Measurements from ENCODE around the gene ATOX1. TPM values are rescaled to one million over a fixed set of nuclear protein-coding genes. Genes with fewer than 3 reads are reported as not detected.
A peak's percentile ranks its signal among the peaks of the same experiment; 100 is the strongest.

Gene ATOX1
- total RNA-seq, 2 experiments from 2014 or later = 58.2 to 92.5 TPM

DNA sequence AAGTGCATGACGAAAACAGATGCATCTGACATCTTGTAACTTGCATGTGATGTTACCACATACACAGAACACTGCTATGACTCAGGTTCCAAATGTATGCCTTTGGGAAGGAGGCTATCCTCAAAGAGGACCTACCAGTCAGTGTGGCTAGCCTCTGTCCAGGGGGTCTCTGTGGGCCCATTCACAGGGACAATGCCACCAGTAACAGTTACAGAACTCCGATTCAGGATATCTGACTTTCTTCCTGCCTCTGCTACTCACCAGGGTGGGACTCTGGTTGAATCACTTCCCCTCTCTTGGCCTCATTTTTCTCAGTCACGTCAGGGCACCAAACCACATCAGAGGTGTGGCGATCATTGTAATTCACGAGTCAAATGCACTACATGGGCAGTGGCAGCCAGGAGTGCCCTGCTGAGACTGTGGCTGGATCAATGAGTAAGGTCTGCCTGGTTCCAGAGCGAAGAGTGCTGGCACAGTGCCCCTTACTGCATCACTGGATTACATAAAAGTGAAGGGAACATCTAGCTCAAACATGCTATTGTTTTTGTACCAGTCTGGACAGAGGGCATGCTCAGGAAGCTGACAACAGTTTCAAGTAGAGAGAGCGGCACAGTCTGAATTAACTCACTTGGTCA lies 13.2 kb downstream of the ATOX1 start:
- Histone ChIP-seq H3K79me2 (ENCODE audit: insufficient read depth, low read depth, low read length) (no peaks in the 10 kb centered on the region), H2AFZ (ENCODE audit: low read length) (no peak overlapping the region), H3K27ac (ENCODE audit: low read depth, low read length, poor library complexity, severe bottlenecking) (no peak overlapping the region), H3K36me3 (ENCODE audit: insufficient read depth, low read length) (peaks cover 41% of the 10 kb centered on the region), H3K9me3 (ENCODE audit: low read length) (no peaks in the 10 kb centered on the region), H3K4me1 (ENCODE audit: insufficient read depth, low read length, poor library complexity, severe bottlenecking) (no peaks in the 10 kb centered on the region), H4K20me1 (ENCODE audit: insufficient read depth, low read length) (no peaks in the 10 kb centered on the region), H3K4me3 (ENCODE audit: low read depth, low read length, poor library complexity, severe bottlenecking) (no peak overlapping the region), H3K9me2 (ENCODE audit: insufficient read depth, low read length) (no peaks in the 10 kb centered on the region), H3K4me2 (ENCODE audit: low read length) (no peak overlapping the region)
- ChIA-PET POLR2A (interaction anchor here (1.3 kb wide), 1 partner anchor 12 kb away, joined by 3 read pairs; no protein-coding TSS in a partner anchor), CTCF (ENCODE audit: unreplicated experiment) (no interaction called here)
- TF ChIP-seq, protein P1, sequence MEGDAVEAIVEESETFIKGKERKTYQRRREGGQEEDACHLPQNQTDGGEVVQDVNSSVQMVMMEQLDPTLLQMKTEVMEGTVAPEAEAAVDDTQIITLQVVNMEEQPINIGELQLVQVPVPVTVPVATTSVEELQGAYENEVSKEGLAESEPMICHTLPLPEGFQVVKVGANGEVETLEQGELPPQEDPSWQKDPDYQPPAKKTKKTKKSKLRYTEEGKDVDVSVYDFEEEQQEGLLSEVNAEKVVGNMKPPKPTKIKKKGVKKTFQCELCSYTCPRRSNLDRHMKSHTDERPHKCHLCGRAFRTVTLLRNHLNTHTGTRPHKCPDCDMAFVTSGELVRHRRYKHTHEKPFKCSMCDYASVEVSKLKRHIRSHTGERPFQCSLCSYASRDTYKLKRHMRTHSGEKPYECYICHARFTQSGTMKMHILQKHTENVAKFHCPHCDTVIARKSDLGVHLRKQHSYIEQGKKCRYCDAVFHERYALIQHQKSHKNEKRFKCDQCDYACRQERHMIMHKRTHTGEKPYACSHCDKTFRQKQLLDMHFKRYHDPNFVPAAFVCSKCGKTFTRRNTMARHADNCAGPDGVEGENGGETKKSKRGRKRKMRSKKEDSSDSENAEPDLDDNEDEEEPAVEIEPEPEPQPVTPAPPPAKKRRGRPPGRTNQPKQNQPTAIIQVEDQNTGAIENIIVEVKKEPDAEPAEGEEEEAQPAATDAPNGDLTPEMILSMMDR (conservative IDR thresholded peaks at IDR 0.05; ENCODE audit: low read length) = no peak
- TF ChIP-seq EZH2phosphoT487 (IDR thresholded peaks at IDR 0.05; ENCODE audit: borderline replicate concordance, low read depth, low read length) = no peak
- intact Hi-C loops (cut with micrococcal nuclease; ENCODE audit: unreplicated experiment) = no loop called here
- BruUV-seq (replicated peaks) = no TSS peak
- no peak for DNase-seq (ENCODE audit: low spot score)

- H4K20me1 ChIP-seq (ENCODE audit: insufficient read depth, low read length) = no peaks in the 10 kb centered on the region
- no peaks in the 10 kb centered on the region for H3K9me2 ChIP-seq (ENCODE audit: insufficient read depth, low read length)
- peaks cover 41% of the 10 kb centered on the region for H3K36me3 ChIP-seq (ENCODE audit: insufficient read depth, low read length)
- no TSS peak for BruUV-seq (replicated peaks)
- POLR2A ChIA-PET = interaction anchor here (0.6 kb wide), 1 partner anchor 15 kb away, joined by 3 read pairs; no protein-coding TSS in a partner anchor
- H3K4me1 ChIP-seq (ENCODE audit: insufficient read depth, low read length, poor library complexity, severe bottlenecking) = no peaks in the 10 kb centered on the region
- TF ChIP-seq EZH2phosphoT487 (IDR thresholded peaks at IDR 0.05; ENCODE audit: borderline replicate concordance, low read depth, low read length) = no peak
- TF ChIP-seq, protein P1 (conservative IDR thresholded peaks at IDR 0.05; ENCODE audit: low read length) = no peak
- CTCF ChIA-PET (ENCODE audit: unreplicated experiment) = no interaction called here
- no peak overlapping the region for H3K27ac ChIP-seq (ENCODE audit: low read depth, low read length, poor library complexity, severe bottlenecking)
- H2AFZ ChIP-seq (ENCODE audit: low read length) = no peak overlapping the region
- H3K4me2 ChIP-seq (ENCODE audit: low read length) = no peak overlapping the region
- intact Hi-C loops (cut with micrococcal nuclease; ENCODE audit: unreplicated experiment) = loop anchor here (2.0 to 5.0 kb wide), 2 partner anchors 221 to 297 kb away; partner anchors contain the start of gene SLC36A1
- H3K9me3 ChIP-seq (ENCODE audit: low read length) = no peaks in the 10 kb centered on the region
- H3K79me2 ChIP-seq (ENCODE audit: insufficient read depth, low read depth, low read length) = no peaks in the 10 kb centered on the region
- H3K4me3 ChIP-seq (ENCODE audit: low read depth, low read length, poor library complexity, severe bottlenecking) = no peak overlapping the region
- DNase-seq (ENCODE audit: low spot score) = no peak
These were observed 14.9 kb downstream of the ATOX1 start for GRCh38 chr5:151743530-151743929.

GRCh38 chr5:151742870-151743294 lies 15.5 kb downstream of the ATOX1 start:
- Histone ChIP-seq H2AFZ (ENCODE audit: low read length) (no peak overlapping the region), H3K4me2 (ENCODE audit: low read length) (no peak overlapping the region), H3K36me3 (ENCODE audit: insufficient read depth, low read length) (peaks cover 41% of the 10 kb centered on the region), H3K79me2 (ENCODE audit: insufficient read depth, low read depth, low read length) (no peaks in the 10 kb centered on the region), H4K20me1 (ENCODE audit: insufficient read depth, low read length) (no peaks in the 10 kb centered on the region), H3K4me1 (ENCODE audit: insufficient read depth, low read length, poor library complexity, severe bottlenecking) (no peaks in the 10 kb centered on the region), H3K9me2 (ENCODE audit: insufficient read depth, low read length) (no peaks in the 10 kb centered on the region), H3K27ac (ENCODE audit: low read depth, low read length, poor library complexity, severe bottlenecking) (no peak overlapping the region), H3K9me3 (ENCODE audit: low read length) (no peaks in the 10 kb centered on the region), H3K4me3 (ENCODE audit: low read depth, low read length, poor library complexity, severe bottlenecking) (no peak overlapping the region)
- DNase-seq (ENCODE audit: low spot score) = no peak
- CTCF ChIA-PET (ENCODE audit: unreplicated experiment) = no interaction called here
- intact Hi-C loops (cut with micrococcal nuclease; ENCODE audit: unreplicated experiment) = loop anchor here (2.0 to 5.0 kb wide), 2 partner anchors 221 to 296 kb away; partner anchors contain the start of gene SLC36A1
- no TSS peak for BruUV-seq (replicated peaks)
- POLR2A ChIA-PET = interaction anchor here (0.6 kb wide), 1 partner anchor 14 kb away, joined by 3 read pairs; no protein-coding TSS in a partner anchor
- TF ChIP-seq, protein P1 (conservative IDR thresholded peaks at IDR 0.05; ENCODE audit: low read length) = peak; percentile 59
- TF ChIP-seq EZH2phosphoT487 (IDR thresholded peaks at IDR 0.05; ENCODE audit: borderline replicate concordance, low read depth, low read length) = no peak

All from OCI-LY7 (cell line).